SK-N-SH (cell line): ENCODE measurements around the gene ZAR1. TPM values are rescaled to one million over a fixed set of nuclear protein-coding genes. Genes with fewer than 3 reads are reported as not detected.

Source experiments
- CTCF ChIA-PET: fragments of 300-600, 350-600 bp; formaldehyde crosslinking; extraction: SDS; loops from one replicate; lab custom pipeline; 2021; lab: Yijun Ruan, JAX
- POLR2A ChIA-PET: fragments of 350-600 bp; sonication (Branson Sonifier 250); formaldehyde crosslinking; extraction: SDS; loops from one replicate; lab custom pipeline; 2020; ENCODE audit warnings: antibody characterized with exemption, inconsistent platforms; lab: Yijun Ruan, JAX
- DNase-seq: peaks from one replicate; pipeline ENCODE4 v3.0.0; 2012
- H2AFZ ChIP-seq: fragments of 200-600 bp; sonication (generic); 2 replicates; pipeline ENCODE4 v1.8.1; 2016; ENCODE audit warnings: antibody characterized with exemption, mild to moderate bottlenecking, low read depth
- H3F3A ChIP-seq: fragments of 200-600 bp; sonication (generic); replicated peaks from 2 replicates; pipeline ENCODE3; 2016; ENCODE audit warnings: antibody characterized with exemption, mild to moderate bottlenecking; ENCODE audit not compliant: insufficient read depth
- H3K27ac ChIP-seq, 2 experiments: fragments of 200-500 bp in 1 of 2; fragments of 200-600 bp in 1 of 2; sonication (Bioruptor generic) in 1 of 2; sonication (generic), shearing (Covaris generic) in 1 of 2; 2 replicates each; pipeline versions ENCODE4 v1.5.1 to v1.6.1; 2014 to 2016; ENCODE audit warnings: low read depth in 2 of 2, inconsistent platforms in 1 of 2, low read length in 1 of 2, mild to moderate bottlenecking in 1 of 2, mixed read lengths in 1 of 2
- H3K27me3 ChIP-seq: fragments of 200-600 bp; sonication (generic), shearing (Covaris generic); 2 replicates; pipeline ENCODE4 v1.6.1; 2016; ENCODE audit warnings: mixed run types; ENCODE audit not compliant: insufficient read depth
- H3K36me3 ChIP-seq, 2 experiments: fragments of 200-500 bp in 1 of 2; fragments of 200-600 bp in 1 of 2; sonication (Bioruptor generic) in 1 of 2; sonication (generic) in 1 of 2; replicated peaks in 1 of 2; 2 replicates each; pipeline versions ENCODE3 to v1.5.1; 2014 to 2016; ENCODE audit warnings: low read length in 1 of 2, mild to moderate bottlenecking in 1 of 2; ENCODE audit not compliant: insufficient read depth in 2 of 2, control insufficient read depth in 1 of 2
- H3K4me1 ChIP-seq, 2 experiments: fragments of 200-500 bp in 1 of 2; fragments of 200-600 bp in 1 of 2; sonication (Bioruptor generic) in 1 of 2; sonication (generic), shearing (Covaris generic) in 1 of 2; 2 replicates each; pipeline versions ENCODE4 v1.5.1 to v1.6.1; 2014 to 2016; ENCODE audit warnings: low read depth in 1 of 2, low read length in 1 of 2, mixed run types in 1 of 2; ENCODE audit not compliant: insufficient read depth in 2 of 2, control insufficient read depth in 1 of 2
- H3K4me2 ChIP-seq: fragments of 200-600 bp; sonication (generic), shearing (Covaris generic); 2 replicates; pipeline ENCODE4 v1.6.1; 2017; ENCODE audit warnings: mixed run types
- H3K4me3 ChIP-seq, 2 experiments: fragments of 200-500 bp in 1 of 2; fragments of 200-600 bp in 1 of 2; sonication (Bioruptor generic) in 1 of 2; sonication (generic), shearing (Covaris generic) in 1 of 2; 2 replicates each; pipeline versions ENCODE4 v1.5.1 to v1.8.1; 2014 to 2016; ENCODE audit warnings: low read depth in 2 of 2, inconsistent platforms in 1 of 2, low read length in 1 of 2, mild to moderate bottlenecking in 1 of 2, mixed read lengths in 1 of 2, moderate library complexity in 1 of 2
- H3K79me2 ChIP-seq: fragments of 200-600 bp; sonication (generic); 2 replicates; pipeline ENCODE4 v1.8.1; 2017; ENCODE audit warnings: mild to moderate bottlenecking; ENCODE audit not compliant: insufficient read depth
- H3K9ac ChIP-seq: fragments of 200-600 bp; sonication (generic); 2 replicates; pipeline ENCODE4 v1.6.1; 2017; ENCODE audit warnings: mixed run types
- H3K9me2 ChIP-seq: fragments of 200-600 bp; sonication (generic); 2 replicates; pipeline ENCODE4 v1.6.1; 2017; ENCODE audit warnings: mixed run types
- H3K9me3 ChIP-seq: fragments of 200-600 bp; sonication (generic); 2 replicates; pipeline ENCODE4 v1.6.1; 2017; ENCODE audit warnings: mixed run types, mild to moderate bottlenecking, moderate library complexity
- H4K20me1 ChIP-seq: fragments of 200-600 bp; sonication (generic); 2 replicates; pipeline ENCODE4 v1.6.1; 2017; ENCODE audit warnings: mild to moderate bottlenecking, mixed run types; ENCODE audit not compliant: insufficient read depth
- CHD2 ChIP-seq: fragments of 150-350 bp; IDR thresholded peaks from 2 replicates; pipeline ENCODE4 v1.6.1; 2018; ENCODE audit warnings: low read length; ENCODE audit not compliant: partially characterized antibody
- CTCF ChIP-seq: fragments of 200-600 bp; sonication (generic); IDR thresholded peaks from 2 replicates; pipeline ENCODE4 v1.6.1; 2017; ENCODE audit warnings: antibody characterized with exemption, mild to moderate bottlenecking, moderate library complexity
- ELF1 ChIP-seq: IDR thresholded peaks from 2 replicates; pipeline ENCODE4 v1.4.0; 2012
- EP300 ChIP-seq, 2 experiments: IDR thresholded peaks; 2 replicates each; pipeline versions ENCODE4 v1.4.0 to v1.6.1; 2012; ENCODE audit warnings: borderline replicate concordance in 1 of 2, low read depth in 1 of 2, low read length in 1 of 2
- GATA2 ChIP-seq: sonication (generic); formaldehyde crosslinking; IDR thresholded peaks from 2 replicates; pipeline ENCODE4 v1.5.0; 2020; ENCODE audit warnings: mild to moderate bottlenecking, missing genetic modification reagents
- JUND ChIP-seq: IDR thresholded peaks from 2 replicates; pipeline ENCODE4 v1.4.0; 2012
- MAX ChIP-seq: IDR thresholded peaks from 2 replicates; pipeline ENCODE4 v1.4.0; 2012; ENCODE audit warnings: low read depth
- MXI1 ChIP-seq: IDR thresholded peaks from 2 replicates; pipeline ENCODE4 v1.6.1; 2012; ENCODE audit warnings: mild to moderate bottlenecking, low read depth, low read length, improper control_type of control experiment
- PBX3 ChIP-seq: IDR thresholded peaks from 2 replicates; pipeline ENCODE4; 2012
- RAD21 ChIP-seq: IDR thresholded peaks from 2 replicates; pipeline ENCODE4 v1.6.1; 2012; ENCODE audit warnings: mild to moderate bottlenecking, low read length
- RCOR1 ChIP-seq: fragments of 150-350 bp; IDR thresholded peaks from 2 replicates; pipeline ENCODE4 v1.6.1; 2017; ENCODE audit warnings: antibody characterized with exemption, low read length
- REST ChIP-seq: IDR thresholded peaks from 2 replicates; pipeline ENCODE4 v1.6.1; 2012; ENCODE audit warnings: mild to moderate bottlenecking, low read depth, low read length, moderate library complexity
- RFX5 ChIP-seq: IDR thresholded peaks from 2 replicates; pipeline ENCODE4 v1.6.1; 2012; ENCODE audit warnings: mild to moderate bottlenecking, improper control_type of control experiment, low read length
- RXRA ChIP-seq: IDR thresholded peaks from 2 replicates; pipeline ENCODE4 v1.4.0; 2012; ENCODE audit warnings: low read depth, mild to moderate bottlenecking, borderline replicate concordance
- SIN3A ChIP-seq: IDR thresholded peaks from 2 replicates; pipeline ENCODE4 v1.6.1; 2012; ENCODE audit warnings: low read depth, mild to moderate bottlenecking, low read length, moderate library complexity, borderline replicate concordance
- WGBS: methylation state at CpG from one replicate; pipeline ENCODE4 v1.1.6; 2017; ENCODE audit warnings: low lambda C conversion rate; 5-methylcytosine and 5-hydroxymethylcytosine counted together
- polyA plus RNA-seq, 3 experiments: library from polyadenylated mRNA; depleted of rRNA; stranded (reverse); fragments of >200 nt; gene quantifications; 2 replicates each; pipeline ENCODE4 v1.2.3, GENCODE V29; 2012

The ZAR1 gene
- polyA plus RNA-seq, 1 of the 3 experiments (the other 2 are of a cell fraction), result not detected

GRCh38 chr4:48483006-48483776 lies 6.9 kb upstream of the ZAR1 start, which contains the start of gene SLC10A4:
TSS of gene SLC10A4 (plus strand) at chr4:48483343. CDS start at chr4:48483562, 219 bp downstream.
- ChIA-PET CTCF (interaction anchor here (0.9 to 7.9 kb wide), 10 partner anchors 10 to 141 kb away, joined by 3 to 40 read pairs (median 4); no protein-coding TSS in a partner anchor), POLR2A (interaction anchor here (1.2 to 2.0 kb wide), 4 partner anchors 12 to 141 kb away, joined by 4 to 7 read pairs (median 6); partner anchors contain the start of gene SLAIN2)
- Histone ChIP-seq H3K4me3 (peak within 1 kb of the TSS; percentile 54 to 59), H3K27ac (peak within 1 kb of the TSS in 1 of 2 experiments; percentile 89; a peak in 2 of 4 replicates), H3F3A (peaks cover 14% of the 10 kb centered on the region), H3K9me3 (no peaks in the 10 kb centered on the region), H3K79me2 (no peaks in the 10 kb centered on the region), H3K4me1 (peaks cover 0 to 24% of the 10 kb centered on the region in 2 experiments; a peak in 2 of 4 replicates), H2AFZ (peak within 1 kb of the TSS; percentile 90), H3K9ac (peak within 1 kb of the TSS; percentile 13; the same call in 1 of the 2 replicates), H3K9me2 (no peaks in the 10 kb centered on the region), H3K27me3 (no peaks in the 10 kb centered on the region), H3K4me2 (peak within 1 kb of the TSS; percentile 76), H4K20me1 (no peaks in the 10 kb centered on the region), H3K36me3 (peaks cover 0 to 3% of the 10 kb centered on the region in 2 experiments)
- DNase-seq, result peak; percentile 96
- WGBS, result 7% methylated on average over 6 of the region's 85 CpGs
- TF ChIP-seq PBX3 (no peak), EP300 (IDR thresholded peaks at IDR 0.05; ENCODE audit: borderline replicate concordance in 1 of 2, low read depth in 1 of 2, low read length in 1 of 2) (peak in 1 of 2 experiments; percentile 85; a peak in 2 of 4 replicates), RAD21 (0 out of 2 replicates have a peak, but pooled peaks have one; percentile 22), RXRA (no peak), CTCF (no peak), GATA2 (peak; percentile 55; the same call in 1 of the 2 replicates), RCOR1 (peak; percentile 83; the same call in 1 of the 2 replicates), REST (no peak), SIN3A (no peak), MAX (peak; percentile 20; the same call in 1 of the 2 replicates), JUND (no peak), RFX5 (no peak), CHD2 (peak; percentile 72), MXI1 (peak; percentile 68; the same call in 1 of the 2 replicates), ELF1 (no peak)
